ENCODE data around the gene DYSF. TPM values are rescaled to one million over a fixed set of nuclear protein-coding genes. Genes with fewer than 3 reads are reported as not detected.
A peak's percentile ranks its signal among the peaks of the same experiment; 100 is the strongest.

DYSF gene
- total RNA-seq, 1 donor from 2014 or later, result 37.7 TPM

- Histone ChIP-seq H3K27ac (peak overlapping the region; percentile 79), H3K4me1 (peaks cover 20% of the 10 kb centered on the region), H3K4me3 (no peak overlapping the region), H3K9me3 (no peaks in the 10 kb centered on the region), H3K36me3 (no peaks in the 10 kb centered on the region), H3K27me3 (no peaks in the 10 kb centered on the region)
- intact Hi-C loops (cut with DNase I), result loop anchor here (5.0 kb wide), 1 partner anchor 38 kb away; no protein-coding TSS in a partner anchor
- DNase-seq, result peak; percentile 57
- no peak for TF ChIP-seq CTCF (IDR thresholded peaks at IDR 0.05)
- peak; percentile 51 for ATAC-seq
Observed at GRCh38 chr2:71500426-71501079, 47.2 kb downstream of the DYSF start.

- no peaks in the 10 kb centered on the region for H3K27me3 ChIP-seq
- H3K4me1 ChIP-seq, result peaks cover 20% of the 10 kb centered on the region
- H3K9me3 ChIP-seq, result no peaks in the 10 kb centered on the region
- DNase-seq (peak; percentile 38), ATAC-seq (no peak)
- H3K27ac ChIP-seq, result peak overlapping the region; percentile 58
- intact Hi-C loops (cut with DNase I), result loop anchor here (5.0 kb wide), 1 partner anchor 41 kb away; no protein-coding TSS in a partner anchor
- TF ChIP-seq CTCF (IDR thresholded peaks at IDR 0.05), result no peak
- no peak overlapping the region for H3K4me3 ChIP-seq
- no peaks in the 10 kb centered on the region for H3K36me3 ChIP-seq
Observed at GRCh38 chr2:71502941-71503738, 49.8 kb downstream of the DYSF start.

GRCh38 chr2:71503837-71504236, 50.5 kb downstream of the DYSF start:
- ATAC-seq (peak; percentile 42), DNase-seq (peak; percentile 62)
- TF ChIP-seq CTCF (IDR thresholded peaks at IDR 0.05), result no peak
- Histone ChIP-seq H3K4me3 (no peak overlapping the region), H3K36me3 (no peaks in the 10 kb centered on the region), H3K4me1 (peaks cover 20% of the 10 kb centered on the region), H3K9me3 (no peaks in the 10 kb centered on the region), H3K27ac (peak overlapping the region; percentile 58), H3K27me3 (no peaks in the 10 kb centered on the region)
- intact Hi-C loops (cut with DNase I), result loop anchor here (5.0 kb wide), 1 partner anchor 42 kb away; no protein-coding TSS in a partner anchor

- peak; percentile 31 for DNase-seq
- no peak overlapping the region for H3K4me3 ChIP-seq
- H3K27me3 ChIP-seq, result no peaks in the 10 kb centered on the region
- no peak overlapping the region for H3K27ac ChIP-seq
- no peak for TF ChIP-seq CTCF (IDR thresholded peaks at IDR 0.05)
- ATAC-seq, result no peak
- peaks cover 20% of the 10 kb centered on the region for H3K4me1 ChIP-seq
- H3K36me3 ChIP-seq, result no peaks in the 10 kb centered on the region
- H3K9me3 ChIP-seq, result no peaks in the 10 kb centered on the region
- intact Hi-C loops (cut with DNase I), result loop anchor here (5.0 kb wide), 1 partner anchor 42 kb away; no protein-coding TSS in a partner anchor
Observed at GRCh38 chr2:71504611-71505010, 51.2 kb downstream of the DYSF start.

- no peak for TF ChIP-seq CTCF (IDR thresholded peaks at IDR 0.05)
- H3K4me3 ChIP-seq, result no peak overlapping the region
- no peak overlapping the region for H3K27ac ChIP-seq
- no peak for ATAC-seq
- peak; percentile 53 for DNase-seq
- no peaks in the 10 kb centered on the region for H3K9me3 ChIP-seq
- H3K27me3 ChIP-seq, result no peaks in the 10 kb centered on the region
- peaks cover 20% of the 10 kb centered on the region for H3K4me1 ChIP-seq
- H3K36me3 ChIP-seq, result no peaks in the 10 kb centered on the region
- intact Hi-C loops (cut with DNase I), result no loop called here
Observed at GRCh38 chr2:71505086-71505769, 51.9 kb downstream of the DYSF start.
